ENCODE data around the gene IRAK3.

Gene IRAK3

GRCh38 chr12:66287275-66287674, 98.3 kb downstream of the IRAK3 start:
- no peak overlapping the region for H3K4me2 ChIP-seq (ENCODE audit: insufficient read depth, low read length, poor library complexity, severe bottlenecking)
- H3K4me3 ChIP-seq (ENCODE audit: low read length in 2 of 2) = no peak overlapping the region
- no peak overlapping the region for H3K4ac ChIP-seq (ENCODE audit: low read length)
- H3K23ac ChIP-seq (ENCODE audit: low read depth, low read length, poor library complexity) = no peak overlapping the region
- no peak overlapping the region for H3K9ac ChIP-seq (ENCODE audit: low read depth, low read length, poor library complexity)
- no peak overlapping the region for H4K8ac ChIP-seq (ENCODE audit: low read depth, low read length)
- no peaks in the 10 kb centered on the region for H3K27me3 ChIP-seq (ENCODE audit: control insufficient read depth in 3 of 3, insufficient read depth in 3 of 3, low read depth in 1 of 3, low read length in 3 of 3)
- no peak overlapping the region for H4K91ac ChIP-seq (ENCODE audit: low read depth, low read length, poor library complexity)
- H3K27ac ChIP-seq (replicated peaks; ENCODE audit: low read length) = no peak overlapping the region
- no peaks in the 10 kb centered on the region for H3K36me3 ChIP-seq (replicated peaks in 1 of 2; ENCODE audit: control insufficient read depth in 2 of 2, insufficient read depth in 2 of 2, low read length in 2 of 2)
- no CpG with 5 or more reads among the region's 3 CpGs for WGBS, 2 donors (ENCODE audit: extremely low coverage in 2 of 2, insufficient read length in 2 of 2, insufficient replicate concordance in 1 of 2)
- H2BK120ac ChIP-seq (ENCODE audit: low read depth, low read length) = no peak overlapping the region
- no peaks in the 10 kb centered on the region for H3K9me3 ChIP-seq (replicated peaks in 1 of 2; ENCODE audit: control insufficient read depth in 2 of 2, insufficient read depth in 1 of 2, low read depth in 1 of 2, low read length in 2 of 2)
- H3K79me1 ChIP-seq (ENCODE audit: low read depth, low read length) = no peaks in the 10 kb centered on the region
- no peaks in the 10 kb centered on the region for H3K4me1 ChIP-seq (ENCODE audit: control insufficient read depth in 2 of 2, insufficient read depth in 1 of 2, low read depth in 1 of 2, low read length in 2 of 2)
- H2BK5ac ChIP-seq (ENCODE audit: low read length) = no peak overlapping the region
- no peak for DNase-seq (ENCODE audit: low spot score)
- no peak overlapping the region for H2BK12ac ChIP-seq (ENCODE audit: low read length)
- no peak overlapping the region for H2AFZ ChIP-seq (ENCODE audit: low read length)
- H3K14ac ChIP-seq (ENCODE audit: low read length) = no peak overlapping the region
- H3K18ac ChIP-seq (ENCODE audit: low read length) = no peak overlapping the region
- no peak overlapping the region for H2BK15ac ChIP-seq (ENCODE audit: low read length)
- no peak overlapping the region for H2AK5ac ChIP-seq (ENCODE audit: low read depth, low read length)

GRCh38 chr12:66288121-66288520, 99.1 kb downstream of the IRAK3 start:
- no peak overlapping the region for H3K4ac ChIP-seq (ENCODE audit: low read length)
- H2AK5ac ChIP-seq (ENCODE audit: low read depth, low read length) = no peak overlapping the region
- no peak overlapping the region for H2BK15ac ChIP-seq (ENCODE audit: low read length)
- no peak overlapping the region for H4K91ac ChIP-seq (ENCODE audit: low read depth, low read length, poor library complexity)
- no peak overlapping the region for H3K18ac ChIP-seq (ENCODE audit: low read length)
- H4K8ac ChIP-seq (ENCODE audit: low read depth, low read length) = no peak overlapping the region
- H3K9me3 ChIP-seq (replicated peaks in 1 of 2; ENCODE audit: control insufficient read depth in 2 of 2, insufficient read depth in 1 of 2, low read depth in 1 of 2, low read length in 2 of 2) = no peaks in the 10 kb centered on the region
- H3K14ac ChIP-seq (ENCODE audit: low read length) = no peak overlapping the region
- no peak overlapping the region for H2BK5ac ChIP-seq (ENCODE audit: low read length)
- no peaks in the 10 kb centered on the region for H3K36me3 ChIP-seq (replicated peaks in 1 of 2; ENCODE audit: control insufficient read depth in 2 of 2, insufficient read depth in 2 of 2, low read length in 2 of 2)
- H3K9ac ChIP-seq (ENCODE audit: low read depth, low read length, poor library complexity) = no peak overlapping the region
- WGBS, 2 donors (ENCODE audit: extremely low coverage in 2 of 2, insufficient read length in 2 of 2, insufficient replicate concordance in 1 of 2) = no CpG with 5 or more reads among the region's 5 CpGs
- H3K4me3 ChIP-seq (ENCODE audit: low read length in 2 of 2) = no peak overlapping the region
- no peak overlapping the region for H3K23ac ChIP-seq (ENCODE audit: low read depth, low read length, poor library complexity)
- H3K79me1 ChIP-seq (ENCODE audit: low read depth, low read length) = no peaks in the 10 kb centered on the region
- H3K27me3 ChIP-seq (ENCODE audit: control insufficient read depth in 3 of 3, insufficient read depth in 3 of 3, low read depth in 1 of 3, low read length in 3 of 3) = no peaks in the 10 kb centered on the region
- no peak overlapping the region for H2BK120ac ChIP-seq (ENCODE audit: low read depth, low read length)
- no peaks in the 10 kb centered on the region for H3K4me1 ChIP-seq (ENCODE audit: control insufficient read depth in 2 of 2, insufficient read depth in 1 of 2, low read depth in 1 of 2, low read length in 2 of 2)
- no peak overlapping the region for H3K27ac ChIP-seq (replicated peaks; ENCODE audit: low read length)
- no peak overlapping the region for H2AFZ ChIP-seq (ENCODE audit: low read length)
- no peak overlapping the region for H2BK12ac ChIP-seq (ENCODE audit: low read length)
- DNase-seq (ENCODE audit: low spot score) = no peak
- no peak overlapping the region for H3K4me2 ChIP-seq (ENCODE audit: insufficient read depth, low read length, poor library complexity, severe bottlenecking)

- Histone ChIP-seq H2BK5ac (ENCODE audit: low read length) (no peak overlapping the region), H2AFZ (ENCODE audit: low read length) (no peak overlapping the region), H3K4me3 (ENCODE audit: low read length in 2 of 2) (no peak overlapping the region), H2BK120ac (ENCODE audit: low read depth, low read length) (no peak overlapping the region), H3K79me1 (ENCODE audit: low read depth, low read length) (no peaks in the 10 kb centered on the region), H2BK15ac (ENCODE audit: low read length) (no peak overlapping the region), H3K14ac (ENCODE audit: low read length) (no peak overlapping the region), H3K23ac (ENCODE audit: low read depth, low read length, poor library complexity) (no peak overlapping the region), H4K91ac (ENCODE audit: low read depth, low read length, poor library complexity) (no peak overlapping the region), H3K4ac (ENCODE audit: low read length) (no peak overlapping the region), H3K4me2 (ENCODE audit: insufficient read depth, low read length, poor library complexity, severe bottlenecking) (no peak overlapping the region), H2AK5ac (ENCODE audit: low read depth, low read length) (no peak overlapping the region), H3K18ac (ENCODE audit: low read length) (no peak overlapping the region), H2BK12ac (ENCODE audit: low read length) (no peak overlapping the region), H3K36me3 (replicated peaks in 1 of 2; ENCODE audit: control insufficient read depth in 2 of 2, insufficient read depth in 2 of 2, low read length in 2 of 2) (no peaks in the 10 kb centered on the region), H3K27me3 (ENCODE audit: control insufficient read depth in 3 of 3, insufficient read depth in 3 of 3, low read depth in 1 of 3, low read length in 3 of 3) (no peaks in the 10 kb centered on the region), H3K27ac (replicated peaks; ENCODE audit: low read length) (no peak overlapping the region), H4K8ac (ENCODE audit: low read depth, low read length) (no peak overlapping the region), H3K9me3 (replicated peaks in 1 of 2; ENCODE audit: control insufficient read depth in 2 of 2, insufficient read depth in 1 of 2, low read depth in 1 of 2, low read length in 2 of 2) (no peaks in the 10 kb centered on the region), H3K4me1 (ENCODE audit: control insufficient read depth in 2 of 2, insufficient read depth in 1 of 2, low read depth in 1 of 2, low read length in 2 of 2) (no peaks in the 10 kb centered on the region), H3K9ac (ENCODE audit: low read depth, low read length, poor library complexity) (no peak overlapping the region)
- no CpG with 5 or more reads among the region's 2 CpGs for WGBS, 2 donors (ENCODE audit: extremely low coverage in 2 of 2, insufficient read length in 2 of 2, insufficient replicate concordance in 1 of 2)
- DNase-seq (ENCODE audit: low spot score) = no peak
Measured at GRCh38 chr12:66289485-66289884, 100.5 kb downstream of the IRAK3 start.

- Histone ChIP-seq H2BK5ac (ENCODE audit: low read length) (no peak overlapping the region), H3K9ac (ENCODE audit: low read depth, low read length, poor library complexity) (no peak overlapping the region), H3K18ac (ENCODE audit: low read length) (no peak overlapping the region), H3K9me3 (replicated peaks in 1 of 2; ENCODE audit: control insufficient read depth in 2 of 2, insufficient read depth in 1 of 2, low read depth in 1 of 2, low read length in 2 of 2) (no peaks in the 10 kb centered on the region), H3K4ac (ENCODE audit: low read length) (no peak overlapping the region), H3K36me3 (replicated peaks in 1 of 2; ENCODE audit: control insufficient read depth in 2 of 2, insufficient read depth in 2 of 2, low read length in 2 of 2) (no peaks in the 10 kb centered on the region), H3K14ac (ENCODE audit: low read length) (no peak overlapping the region), H3K23ac (ENCODE audit: low read depth, low read length, poor library complexity) (no peak overlapping the region), H3K4me1 (ENCODE audit: control insufficient read depth in 2 of 2, insufficient read depth in 1 of 2, low read depth in 1 of 2, low read length in 2 of 2) (no peaks in the 10 kb centered on the region), H3K27ac (replicated peaks; ENCODE audit: low read length) (no peak overlapping the region), H3K79me1 (ENCODE audit: low read depth, low read length) (no peaks in the 10 kb centered on the region), H2AK5ac (ENCODE audit: low read depth, low read length) (no peak overlapping the region), H4K91ac (ENCODE audit: low read depth, low read length, poor library complexity) (no peak overlapping the region), H2BK15ac (ENCODE audit: low read length) (no peak overlapping the region), H3K4me2 (ENCODE audit: insufficient read depth, low read length, poor library complexity, severe bottlenecking) (no peak overlapping the region), H4K8ac (ENCODE audit: low read depth, low read length) (no peak overlapping the region), H2BK120ac (ENCODE audit: low read depth, low read length) (no peak overlapping the region), H3K4me3 (ENCODE audit: low read length in 2 of 2) (no peak overlapping the region), H2BK12ac (ENCODE audit: low read length) (no peak overlapping the region), H2AFZ (ENCODE audit: low read length) (no peak overlapping the region), H3K27me3 (ENCODE audit: control insufficient read depth in 3 of 3, insufficient read depth in 3 of 3, low read depth in 1 of 3, low read length in 3 of 3) (no peaks in the 10 kb centered on the region)
- no peak for DNase-seq (ENCODE audit: low spot score)
- no CpG with 5 or more reads among the region's 2 CpGs for WGBS, 2 donors (ENCODE audit: extremely low coverage in 2 of 2, insufficient read length in 2 of 2, insufficient replicate concordance in 1 of 2)
Measured at GRCh38 chr12:66290716-66291200, 101.7 kb downstream of the IRAK3 start.

Data from neuronal stem cell (in vitro differentiated cells).